Measurements from ENCODE around the gene PRSS22.

Gene PRSS22

DNA sequence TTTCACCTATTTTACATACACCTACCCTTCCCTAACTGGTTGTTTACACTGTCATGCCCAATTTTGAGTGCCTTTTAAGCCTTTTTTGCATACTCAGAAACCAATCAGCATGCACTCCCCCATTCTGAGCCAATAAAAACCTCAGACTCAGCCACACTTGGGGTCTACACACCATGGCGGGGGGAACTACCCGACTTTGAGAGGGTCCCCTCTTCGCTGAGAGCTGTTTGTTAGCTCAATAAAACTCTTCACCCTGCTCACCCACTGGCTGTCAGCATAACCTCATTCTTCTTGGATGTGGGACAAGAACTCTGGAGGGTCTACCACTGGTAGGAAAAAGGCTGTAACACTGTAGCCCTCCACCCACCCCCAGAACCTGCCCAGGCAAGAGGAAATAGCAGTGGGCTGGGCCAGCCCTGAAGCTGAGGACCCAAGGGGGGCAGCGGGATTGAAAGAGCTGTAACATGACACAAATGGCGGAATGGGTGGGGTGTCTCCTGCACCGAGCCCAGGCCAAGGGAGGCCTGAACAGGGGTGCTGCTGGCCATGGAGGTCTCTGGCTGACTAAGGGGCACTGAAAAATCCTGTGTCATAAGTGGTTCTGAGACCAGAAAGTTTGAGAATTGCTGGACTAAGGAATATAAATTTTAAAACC lies 22.0 kb upstream of the PRSS22 start:
- DNase-seq (ENCODE audit: low read depth): no peak

DNA sequence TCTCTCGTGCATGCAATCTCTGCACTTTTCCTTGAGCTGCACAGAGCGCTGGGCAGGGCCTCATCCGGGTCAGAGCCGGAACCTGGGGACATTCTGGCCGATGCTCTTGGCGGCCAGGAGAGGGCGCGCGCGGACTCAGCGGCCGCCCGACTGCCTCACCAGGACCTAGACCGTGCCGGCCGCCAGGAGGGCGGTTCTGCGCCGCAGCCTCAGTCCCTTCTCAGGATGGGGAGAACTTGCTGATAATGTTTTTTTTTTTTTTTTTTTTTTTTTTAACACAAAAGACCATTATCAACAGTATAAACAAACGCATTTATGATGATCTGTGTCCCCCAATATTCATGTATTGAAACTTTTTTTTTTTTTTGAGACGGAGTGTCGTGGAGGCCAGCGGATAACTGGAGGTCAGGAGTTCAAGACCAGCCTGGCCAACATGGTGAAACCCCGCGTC lies 17.0 kb upstream of the PRSS22 start:
- peak; percentile 78 for DNase-seq (ENCODE audit: low read depth)

DNA sequence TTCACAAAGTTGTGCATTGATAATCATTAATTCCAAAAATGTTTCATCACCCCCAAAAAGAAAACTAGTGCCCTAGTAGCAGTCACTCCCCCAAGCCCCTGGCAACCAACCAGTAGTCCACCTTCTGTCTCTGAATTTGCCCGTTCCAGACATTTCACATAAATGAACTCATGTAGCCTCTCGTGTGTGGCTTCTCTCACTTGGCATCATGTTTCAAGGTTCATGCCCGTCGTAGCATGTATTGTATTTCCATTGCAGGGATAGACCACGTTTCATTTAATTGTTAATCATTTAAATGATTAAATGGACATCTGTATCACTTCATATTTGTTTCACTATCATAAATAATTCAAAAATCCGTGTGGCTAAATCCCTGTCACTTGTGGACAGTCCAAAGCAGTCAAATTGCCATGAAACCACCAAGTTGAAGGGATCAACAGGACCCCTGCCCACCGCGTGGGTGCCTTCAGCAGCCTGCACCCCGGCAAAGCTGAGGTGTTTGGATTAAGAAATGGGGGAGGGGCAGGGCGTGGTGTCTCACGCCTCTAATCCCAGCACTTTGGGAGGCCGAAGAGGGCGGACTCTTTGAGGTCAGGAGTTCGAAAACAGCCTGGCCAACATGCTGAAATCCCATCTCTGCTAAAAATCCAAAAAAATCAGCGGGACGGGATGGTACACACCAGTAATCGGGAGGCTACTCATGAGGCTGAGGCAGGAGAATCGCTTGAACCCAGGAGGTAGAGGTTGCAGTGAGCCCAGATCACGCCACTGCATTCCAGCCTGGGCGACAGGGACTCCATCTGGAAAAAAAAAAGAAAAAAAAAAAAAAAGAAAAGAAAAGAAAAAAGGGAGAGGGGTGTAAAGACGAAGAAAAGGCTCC lies 16.3 kb upstream of the PRSS22 start:
- no peak for DNase-seq (ENCODE audit: low read depth)

DNA sequence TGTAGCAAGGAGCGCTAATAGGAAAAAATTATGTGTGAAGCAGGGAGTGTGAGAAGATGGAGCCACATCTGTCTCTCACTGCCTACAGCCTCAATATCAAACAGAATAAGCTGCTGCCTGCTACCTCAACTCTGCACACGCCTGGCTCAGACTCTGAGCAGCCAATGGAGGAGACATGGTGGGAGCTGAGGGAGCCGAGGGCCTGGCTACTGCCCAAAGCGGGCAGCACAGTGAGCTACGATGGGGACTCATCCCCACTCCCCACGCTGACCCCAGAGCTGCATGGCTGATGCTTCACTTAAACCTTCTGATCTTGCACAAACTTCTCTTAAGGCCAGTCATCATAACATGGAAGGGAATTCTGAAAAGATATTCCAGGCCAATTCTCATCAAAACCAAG lies 14.0 kb upstream of the PRSS22 start:
- no peak for DNase-seq (ENCODE audit: low read depth)

DNA sequence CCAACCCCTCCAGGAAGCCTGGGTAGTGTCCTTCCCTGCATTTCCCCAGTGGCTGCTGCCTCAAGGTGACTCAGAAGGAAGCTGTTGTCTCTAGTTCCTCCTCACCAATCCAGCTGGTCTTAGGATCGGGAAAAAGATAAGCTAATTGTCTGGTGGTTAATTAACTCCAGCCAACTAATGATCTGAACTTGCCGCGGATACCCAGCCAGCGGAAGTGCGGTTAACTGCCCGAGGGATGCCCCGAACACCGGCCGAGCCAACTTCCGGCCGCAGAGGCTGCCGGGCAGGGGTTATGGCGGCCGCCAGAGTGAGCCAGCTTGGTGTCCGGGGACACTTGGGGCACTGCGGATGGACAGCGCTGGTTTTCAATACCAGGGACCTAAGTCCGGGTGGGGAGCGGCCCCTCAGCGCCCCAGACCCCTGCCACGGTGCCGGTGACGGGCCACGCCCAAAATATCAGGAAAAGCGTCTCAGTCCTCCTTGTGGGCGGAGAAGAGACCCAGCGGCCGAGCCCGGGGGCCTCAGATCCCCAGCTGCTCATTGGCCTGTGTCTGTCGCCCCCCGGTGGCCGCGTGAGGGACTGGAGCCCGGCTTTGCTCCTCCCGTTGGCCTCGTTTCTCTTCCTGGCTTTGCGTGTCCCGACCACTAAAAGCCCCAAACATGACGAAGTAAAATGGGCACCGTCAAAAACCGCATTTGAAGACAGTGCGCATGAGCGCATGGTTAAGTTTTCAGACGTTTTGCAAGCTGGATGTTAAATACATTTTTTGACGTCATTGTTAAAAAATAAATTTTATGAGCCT lies 10.2 kb upstream of the PRSS22 start:
- peak; percentile 91 for DNase-seq (ENCODE audit: low read depth)

- no peak for DNase-seq (ENCODE audit: low read depth)
Measured at GRCh38 chr16:2867661-2867986, 9.7 kb upstream of the PRSS22 start.

DNA sequence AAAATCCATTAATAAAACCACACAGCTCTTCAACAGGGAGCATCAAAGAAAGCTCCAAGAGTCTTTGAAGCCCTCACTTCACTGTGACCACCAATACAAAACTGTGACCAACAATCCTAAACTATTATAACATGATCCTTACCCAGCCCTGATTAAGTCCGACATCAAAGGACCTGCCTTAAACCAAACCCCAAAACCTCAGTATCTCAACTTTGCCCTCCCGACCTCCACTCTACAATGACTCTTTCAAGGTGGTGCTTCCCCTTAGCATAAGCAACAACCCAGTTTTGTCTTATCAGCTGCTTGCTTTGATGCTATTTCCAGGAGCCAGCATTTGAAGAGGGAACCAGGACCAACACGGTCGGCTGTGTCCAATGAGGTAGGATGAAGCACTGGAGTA lies 8.5 kb upstream of the PRSS22 start:
- DNase-seq (ENCODE audit: low read depth): no peak

DNA sequence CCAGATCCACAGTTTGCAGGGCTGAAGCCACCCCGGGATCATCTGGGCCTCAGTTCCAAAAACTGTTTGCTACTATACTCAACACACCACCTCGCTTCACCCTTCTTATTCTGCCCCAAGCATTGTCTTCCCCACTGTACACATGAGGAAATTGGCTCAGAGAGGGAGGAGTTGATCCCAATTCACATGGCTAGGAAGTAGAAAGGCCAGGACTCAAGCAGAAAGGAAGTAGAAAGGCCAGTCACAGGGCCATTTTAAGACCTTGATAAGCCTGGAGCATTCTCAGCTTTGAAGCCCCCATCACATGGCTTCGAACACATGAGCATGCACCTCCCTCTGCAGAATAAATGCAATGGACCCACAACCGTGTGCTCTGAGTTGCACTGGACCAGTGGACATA lies 7.7 kb upstream of the PRSS22 start:
- DNase-seq (ENCODE audit: low read depth): no peak

DNA sequence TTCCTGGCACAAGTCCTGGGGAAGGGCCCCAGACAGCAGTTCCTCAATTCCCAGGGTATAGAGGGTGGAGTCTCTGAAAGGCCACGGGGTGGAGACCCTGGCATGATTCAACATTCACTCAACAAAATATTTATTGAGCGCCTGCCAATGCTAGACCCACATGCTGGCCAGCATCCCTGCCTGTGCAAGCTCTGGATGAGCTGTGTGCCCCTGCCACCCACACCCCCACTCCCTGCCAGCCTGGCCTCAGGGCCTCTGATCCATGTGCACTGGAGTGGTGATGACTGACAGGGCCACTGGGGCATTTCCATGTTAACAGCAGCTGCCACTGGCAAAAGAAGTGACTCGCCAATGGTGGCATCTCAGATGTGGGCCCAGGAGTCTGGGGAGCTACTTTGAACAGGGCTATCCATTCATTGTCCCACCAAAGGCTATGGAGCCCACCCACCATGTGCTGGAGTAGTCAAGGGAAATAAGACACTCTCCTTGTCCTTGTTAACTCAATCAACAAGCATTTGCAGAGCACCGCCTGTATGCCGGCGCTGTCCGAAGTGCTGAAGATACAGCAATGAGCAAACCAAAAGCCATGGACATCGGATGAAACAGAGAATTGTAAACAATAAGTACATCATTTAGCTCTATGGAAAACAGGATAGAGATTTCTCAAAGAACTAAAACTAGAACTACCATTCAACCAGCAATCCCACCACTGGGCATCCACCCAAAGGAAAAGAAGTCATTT lies 3.0 kb upstream of the PRSS22 start:
- DNase-seq (ENCODE audit: low read depth): peak; percentile 36

GRCh38 chr16:2859686-2860265 lies 1.8 kb upstream of the PRSS22 start:
- DNase-seq (ENCODE audit: low read depth): no peak

- peak; percentile 21 for DNase-seq (ENCODE audit: low read depth)
Measured at GRCh38 chr16:2858245-2859025, 465 bp upstream of the PRSS22 start.

DNA sequence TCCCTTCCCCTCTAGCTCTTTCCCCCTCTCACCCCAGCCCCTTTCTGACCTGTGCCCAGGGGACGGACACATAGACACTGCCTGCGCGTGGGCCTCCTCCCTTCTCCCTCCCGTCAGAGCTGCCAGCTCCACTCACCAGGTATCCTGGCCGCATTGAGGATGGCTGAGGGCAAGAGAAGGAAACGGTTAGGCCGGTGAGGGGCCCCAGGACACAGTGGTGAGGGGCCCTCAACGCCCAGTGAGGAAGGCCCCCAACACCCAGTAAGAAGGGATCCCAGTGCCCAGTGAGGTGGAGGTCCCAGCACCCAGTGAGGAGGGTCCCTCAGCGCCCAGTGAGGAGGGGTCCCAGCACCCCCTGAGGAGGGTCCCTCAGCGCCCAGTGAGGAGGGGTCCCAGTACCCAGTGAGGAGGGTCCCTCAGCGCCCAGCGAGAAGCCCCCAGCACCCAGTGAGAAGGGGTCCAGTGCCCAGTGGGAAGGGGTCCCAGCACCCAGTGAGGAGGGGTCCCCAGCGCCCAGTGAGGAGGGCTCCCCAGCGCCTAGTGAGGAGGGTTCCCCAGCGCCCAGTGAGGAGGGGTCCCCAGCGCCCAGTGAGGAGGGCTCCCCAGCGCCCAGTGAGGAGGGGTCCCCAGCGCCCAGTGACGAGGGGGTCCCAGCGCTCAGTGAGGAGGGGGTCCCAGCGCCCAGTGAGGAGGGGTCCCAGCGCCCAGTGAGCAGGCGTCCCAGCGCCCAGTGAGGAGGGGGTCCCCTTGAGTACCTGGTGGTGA lies 1.1 kb downstream of the PRSS22 start:
- DNase-seq (ENCODE audit: low read depth): no peak

DNA sequence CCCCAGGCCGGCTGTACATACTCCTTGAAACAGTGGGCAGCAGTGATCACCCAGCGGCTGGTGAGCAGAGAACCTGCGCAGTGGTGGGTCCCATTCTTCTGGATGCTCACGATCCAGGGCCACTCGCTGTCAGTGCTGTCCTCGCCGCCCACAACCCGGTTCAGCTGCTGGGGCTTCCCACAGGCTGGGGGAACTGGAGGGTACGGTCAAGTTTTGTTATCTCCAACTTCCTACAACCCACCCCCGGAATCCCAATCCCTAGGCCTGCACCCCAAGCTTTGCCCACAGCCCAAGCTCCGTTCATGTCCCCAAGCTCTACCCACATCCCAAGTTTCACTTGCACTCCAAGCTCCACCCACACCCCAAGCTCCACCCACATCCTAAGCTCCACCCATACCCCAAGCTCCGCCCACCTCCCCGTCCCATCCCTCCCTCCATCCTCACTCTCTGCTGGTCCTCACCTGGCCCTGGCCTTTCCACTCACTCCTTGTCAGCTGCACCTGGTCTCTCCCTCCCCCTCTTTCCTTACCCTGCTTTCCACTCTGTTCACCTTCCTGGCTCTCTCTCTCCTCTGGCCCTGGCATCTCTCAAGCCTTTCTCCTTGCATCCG lies 1.8 kb downstream of the PRSS22 start:
- no peak for DNase-seq (ENCODE audit: low read depth)

GRCh38 chr16:2855536-2855935 lies 2.4 kb downstream of the PRSS22 start:
- DNase-seq (ENCODE audit: low read depth): no peak

GRCh38 chr16:2854700-2855309 lies 3.2 kb downstream of the PRSS22 start:
- peak; percentile 27 for DNase-seq (ENCODE audit: low read depth)

GRCh38 chr16:2853531-2854073 lies 4.4 kb downstream of the PRSS22 start:
- no peak for DNase-seq (ENCODE audit: low read depth)

DNA sequence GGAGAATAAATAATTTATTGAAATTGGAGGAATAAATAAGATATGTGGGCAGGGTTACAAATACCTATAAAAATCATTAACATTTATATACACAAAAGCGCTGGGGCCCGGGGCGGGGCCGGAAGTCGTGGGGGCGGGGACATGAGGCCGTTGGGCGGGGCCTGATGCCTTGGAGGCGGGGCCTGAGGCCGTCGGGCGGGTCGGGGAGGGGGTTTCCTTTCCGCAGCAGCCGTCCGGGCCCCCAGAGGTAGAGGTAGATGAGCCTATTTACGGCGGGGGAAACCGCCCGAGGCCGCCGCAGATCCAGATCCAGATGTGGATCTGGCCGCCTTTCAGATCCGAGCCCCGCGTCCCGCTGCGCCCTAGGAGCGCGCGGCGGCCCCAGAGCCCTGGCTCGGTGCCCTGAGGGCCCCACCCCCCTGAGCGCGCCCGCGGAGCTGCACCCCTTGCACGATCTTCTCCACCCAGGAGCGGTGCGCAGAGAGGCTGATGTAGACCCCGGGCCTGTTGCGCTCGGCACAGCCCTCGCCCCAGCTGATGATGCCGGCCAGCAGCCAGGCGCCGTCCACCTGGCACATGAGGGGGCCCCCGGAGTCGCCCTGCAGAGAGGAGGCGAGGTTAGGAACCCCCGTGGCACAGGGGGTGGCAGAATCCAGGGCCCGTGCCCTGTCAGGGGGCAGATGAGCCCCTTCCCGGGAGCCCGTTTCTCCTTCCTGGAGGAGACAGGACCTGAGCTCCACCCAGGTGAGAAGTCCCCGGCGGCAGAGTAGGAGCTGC lies 5.1 kb downstream of the PRSS22 start:
- no peak for DNase-seq (ENCODE audit: low read depth)

All from ELR (cell line).